Smooth muscle cell (in vitro differentiated cells): ENCODE data around the gene UST. TPM values are rescaled to one million over a fixed set of nuclear protein-coding genes. Genes with fewer than 3 reads are reported as not detected.

ENCODE experiments used
- DNase-seq: peaks from one replicate; lab custom pipeline; 2025; ENCODE audit not compliant: unreplicated experiment; lab: John Stamatoyannopoulos, UW
- H2AFZ ChIP-seq: fragments of 200-600 bp; sonication (generic); 2 replicates; pipeline ENCODE4 v1.6.0; 2016; ENCODE audit warnings: antibody characterized with exemption, low read depth, mild to moderate bottlenecking
- H3F3A ChIP-seq: fragments of 200-600 bp; sonication (generic); 2 replicates; pipeline ENCODE4 v1.6.0; 2017; ENCODE audit warnings: antibody characterized with exemption, low read depth
- H3K27ac ChIP-seq: fragments of 200-600 bp; sonication (generic); 2 replicates; pipeline ENCODE4 v1.5.1; 2016; ENCODE audit warnings: low read depth, mild to moderate bottlenecking
- H3K27me3 ChIP-seq: fragments of 200-600 bp; sonication (generic); 2 replicates; pipeline ENCODE4 v1.6.1; 2016; ENCODE audit warnings: low read depth, mild to moderate bottlenecking
- H3K36me3 ChIP-seq: fragments of 200-600 bp; sonication (generic); 2 replicates; pipeline ENCODE4 v1.5.1; 2016; ENCODE audit warnings: low read depth
- H3K4me1 ChIP-seq: fragments of 200-600 bp; sonication (generic); 2 replicates; pipeline ENCODE4 v1.5.1; 2016; ENCODE audit warnings: low read depth
- H3K4me2 ChIP-seq: fragments of 200-600 bp; sonication (generic); 2 replicates; pipeline ENCODE4 v1.6.0; 2016; ENCODE audit warnings: mild to moderate bottlenecking
- H3K4me3 ChIP-seq: fragments of 200-600 bp; sonication (generic); 2 replicates; pipeline ENCODE4 v1.5.1; 2016; ENCODE audit warnings: mild to moderate bottlenecking
- H3K79me2 ChIP-seq: fragments of 200-600 bp; sonication (generic); 2 replicates; pipeline ENCODE4 v1.6.0; 2016; ENCODE audit warnings: low read depth, mild to moderate bottlenecking
- H3K9ac ChIP-seq: fragments of 200-600 bp; sonication (generic); 2 replicates; pipeline ENCODE4 v1.6.0; 2016; ENCODE audit warnings: low read depth
- H3K9me3 ChIP-seq: fragments of 200-600 bp; sonication (generic); replicated peaks from 2 replicates; pipeline ENCODE4 v1.5.1; 2016; ENCODE audit warnings: low read depth
- H4K20me1 ChIP-seq: fragments of 200-600 bp; sonication (generic); 2 replicates; pipeline ENCODE4 v1.6.0; 2016; ENCODE audit warnings: low read depth
- CTCF ChIP-seq: fragments of 200-600 bp; sonication (generic); IDR thresholded peaks from 2 replicates; pipeline ENCODE4 v1.5.1; 2017; ENCODE audit warnings: borderline replicate concordance, mild to moderate bottlenecking, antibody characterized with exemption; ENCODE audit not compliant: insufficient read depth, poor library complexity, severe bottlenecking
- WGBS: methylation state at CpG from one replicate; pipeline ENCODE4 v1.1.7; 2016; ENCODE audit warnings: low lambda C conversion rate; 5-methylcytosine and 5-hydroxymethylcytosine counted together
- polyA plus RNA-seq: library from polyadenylated mRNA; unstranded; fragments of >200 nt; fragmentation: Nextera tagmentation; extraction: Ambion mirVana; gene quantifications from 2 replicates; pipeline ENCODE4 v1.2.1, GENCODE V29; 2016
- total RNA-seq: library from RNA; depleted of rRNA; stranded (reverse); fragments of >200 nt; gene quantifications from 2 replicates; pipeline ENCODE4 v1.2.3, GENCODE V29; 2014

UST gene
- total and polyA plus RNA-seq, 2 experiments from 2014 or later = 16.1 to 19.5 TPM

- no peaks in the 10 kb centered on the region for H3K9me3 ChIP-seq
- no peak overlapping the region for H3K27ac ChIP-seq
- no peak overlapping the region for H3K4me2 ChIP-seq
- H3K4me3 ChIP-seq = no peak overlapping the region
- no peaks in the 10 kb centered on the region for H3K27me3 ChIP-seq
- H4K20me1 ChIP-seq = no peaks in the 10 kb centered on the region
- DNase-seq = no peak
- H3K79me2 ChIP-seq = no peaks in the 10 kb centered on the region
- WGBS = 96% methylated on average over 3 of the region's 3 CpGs
- no peaks in the 10 kb centered on the region for H3F3A ChIP-seq
- peaks cover 19% of the 10 kb centered on the region for H3K4me1 ChIP-seq
- no peak for TF ChIP-seq CTCF
- H3K36me3 ChIP-seq = no peaks in the 10 kb centered on the region
- no peak overlapping the region for H3K9ac ChIP-seq
- no peak overlapping the region for H2AFZ ChIP-seq
Observed at GRCh38 chr6:148986608-148987007, 239.8 kb downstream of the UST start.

- Histone ChIP-seq H3F3A (no peaks in the 10 kb centered on the region), H3K79me2 (no peaks in the 10 kb centered on the region), H3K4me3 (no peak overlapping the region), H3K4me2 (no peak overlapping the region), H3K4me1 (peaks cover 19% of the 10 kb centered on the region), H3K36me3 (no peaks in the 10 kb centered on the region), H2AFZ (no peak overlapping the region), H3K9ac (no peak overlapping the region), H3K9me3 (no peaks in the 10 kb centered on the region), H3K27me3 (no peaks in the 10 kb centered on the region), H3K27ac (no peak overlapping the region), H4K20me1 (no peaks in the 10 kb centered on the region)
- no peak for TF ChIP-seq CTCF
- DNase-seq = no peak
- 91% methylated on average over 3 of the region's 3 CpGs for WGBS
Observed at GRCh38 chr6:148987982-148988381, 241.2 kb downstream of the UST start.

- Histone ChIP-seq H3F3A (no peaks in the 10 kb centered on the region), H3K27ac (no peak overlapping the region), H3K4me3 (no peak overlapping the region), H3K79me2 (no peaks in the 10 kb centered on the region), H4K20me1 (no peaks in the 10 kb centered on the region), H3K9me3 (no peaks in the 10 kb centered on the region), H3K27me3 (no peaks in the 10 kb centered on the region), H3K9ac (no peak overlapping the region), H3K4me1 (peaks cover 19% of the 10 kb centered on the region), H3K36me3 (no peaks in the 10 kb centered on the region), H2AFZ (no peak overlapping the region), H3K4me2 (no peak overlapping the region)
- 45% methylated on average over 1 of the region's 1 CpG for WGBS
- DNase-seq = no peak
- no peak for TF ChIP-seq CTCF
Observed at GRCh38 chr6:148989585-148989984, 242.8 kb downstream of the UST start.

GRCh38 chr6:148990403-148990802, 243.6 kb downstream of the UST start:
- Histone ChIP-seq H3K4me1 (peaks cover 19% of the 10 kb centered on the region), H3K4me2 (peak overlapping the region; percentile 7), H3F3A (no peaks in the 10 kb centered on the region), H3K27me3 (no peaks in the 10 kb centered on the region), H3K9me3 (no peaks in the 10 kb centered on the region), H3K9ac (no peak overlapping the region), H3K27ac (no peak overlapping the region), H3K79me2 (no peaks in the 10 kb centered on the region), H3K4me3 (no peak overlapping the region), H3K36me3 (no peaks in the 10 kb centered on the region), H4K20me1 (no peaks in the 10 kb centered on the region), H2AFZ (no peak overlapping the region)
- no peak for DNase-seq
- TF ChIP-seq CTCF = no peak
- 31% methylated on average over 6 of the region's 6 CpGs for WGBS
